HG03521 (cell line): ENCODE data around the gene LPCAT2.
"Not testable (repeated sequence)": the region's sequence is repeated elsewhere in the genome, so short reads cannot be mapped to it uniquely, and the experiment has no call there.

ENCODE experiments used
- ATAC-seq: cut with Tn5 transposase; IDR thresholded peaks from one replicate; pipeline ENCODE4 v1.9.1; 2021; ENCODE audit warnings: mild to moderate bottlenecking, moderate library complexity; ENCODE audit not compliant: unreplicated experiment

The LPCAT2 gene

DNA sequence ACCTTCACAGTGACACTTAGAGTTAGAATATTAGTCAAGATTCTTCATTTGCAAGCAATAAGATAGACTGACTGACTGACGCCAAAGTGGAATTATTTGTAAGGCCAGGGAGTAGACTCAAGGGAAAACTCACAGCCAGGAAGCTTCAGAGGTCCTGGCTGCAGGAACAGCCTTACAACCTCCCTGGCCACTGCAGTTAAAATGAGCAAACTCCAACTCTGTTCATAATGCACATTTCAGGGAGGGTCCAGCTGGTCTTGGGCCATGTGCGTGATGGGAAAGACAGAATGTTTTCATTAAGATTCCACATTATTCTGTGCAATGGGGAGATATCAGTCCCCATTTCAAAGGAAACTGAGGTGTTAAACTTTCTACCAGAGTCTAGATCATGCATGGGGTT is 67.5 kb downstream of the LPCAT2 start:
- ATAC-seq, result no peak

DNA sequence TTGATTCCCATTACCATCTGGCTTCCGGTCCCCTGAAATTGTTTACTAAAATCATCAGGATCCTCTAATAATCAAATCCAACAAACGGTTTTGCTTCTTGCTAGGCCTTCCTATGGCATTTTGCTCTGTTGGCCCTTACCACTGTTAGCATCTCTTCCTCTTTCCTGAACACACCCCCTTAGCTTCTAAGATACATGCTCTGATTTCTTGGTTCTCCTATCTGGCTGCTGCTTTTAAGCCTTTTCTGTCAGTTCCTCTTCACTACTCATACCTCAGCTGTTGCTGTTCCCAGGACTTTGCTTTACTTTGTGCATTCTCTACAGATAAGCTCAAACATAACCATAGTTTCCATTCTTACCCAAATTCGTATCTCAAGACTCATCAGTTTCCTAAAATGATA is 69.0 kb downstream of the LPCAT2 start:
- no peak for ATAC-seq

DNA sequence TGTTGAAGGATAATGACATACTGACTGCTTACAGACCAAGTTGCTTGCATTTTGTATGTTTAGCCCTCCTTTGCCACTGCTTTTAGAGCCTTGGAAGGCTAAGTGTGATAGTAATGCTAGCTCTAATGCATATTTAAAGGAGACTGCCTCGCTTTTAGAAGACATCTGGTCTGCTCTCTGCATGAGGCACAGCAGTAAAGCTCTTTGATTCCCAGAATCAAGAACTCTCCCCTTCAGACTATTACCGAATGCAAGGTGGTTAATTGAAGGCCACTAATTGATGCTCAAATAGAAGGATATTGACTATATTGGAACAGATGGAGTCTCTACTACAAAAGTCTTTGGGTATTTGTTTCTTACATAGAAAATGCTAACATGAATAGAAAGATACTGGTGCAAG is 76.8 kb downstream of the LPCAT2 start:
- no peak for ATAC-seq

DNA sequence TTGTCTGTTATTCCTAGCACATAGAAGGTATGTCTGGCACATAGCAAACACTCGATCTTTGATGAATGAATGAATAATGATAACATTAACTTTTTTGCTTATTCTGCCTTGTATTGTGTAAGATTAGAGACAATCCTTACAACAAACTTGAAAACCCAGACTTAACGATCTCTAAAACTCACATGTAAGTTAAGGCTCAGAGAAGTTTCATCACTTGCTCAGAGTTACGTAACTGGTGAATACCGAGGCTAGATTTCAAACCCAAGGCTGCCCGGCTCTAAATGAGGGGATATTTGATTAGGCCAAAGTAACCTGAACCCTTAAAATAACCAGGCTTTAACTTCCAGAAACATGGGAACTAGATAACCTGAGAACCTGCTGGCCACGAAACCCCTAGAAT is 79.9 kb downstream of the LPCAT2 start:
- ATAC-seq, result no peak

DNA sequence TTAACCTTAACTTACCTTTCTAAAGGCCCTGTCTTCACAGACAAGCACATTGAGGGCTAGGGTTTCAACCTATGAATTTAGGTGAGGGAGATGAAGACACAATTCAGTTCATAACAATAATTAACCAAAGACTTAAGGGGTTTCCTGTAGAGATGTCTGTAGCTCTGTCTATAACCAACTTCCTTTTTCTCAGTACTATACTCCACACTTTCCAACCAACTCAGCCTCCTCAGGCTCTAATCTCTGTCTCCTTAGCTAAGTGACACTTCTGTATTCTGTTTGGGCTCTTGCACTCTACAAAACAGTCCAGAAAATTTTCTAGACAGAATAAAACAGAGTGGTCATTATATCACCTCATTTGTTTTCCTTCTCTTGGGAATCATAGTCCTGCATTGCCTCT is 83.4 kb downstream of the LPCAT2 start:
- ATAC-seq, result no peak

DNA sequence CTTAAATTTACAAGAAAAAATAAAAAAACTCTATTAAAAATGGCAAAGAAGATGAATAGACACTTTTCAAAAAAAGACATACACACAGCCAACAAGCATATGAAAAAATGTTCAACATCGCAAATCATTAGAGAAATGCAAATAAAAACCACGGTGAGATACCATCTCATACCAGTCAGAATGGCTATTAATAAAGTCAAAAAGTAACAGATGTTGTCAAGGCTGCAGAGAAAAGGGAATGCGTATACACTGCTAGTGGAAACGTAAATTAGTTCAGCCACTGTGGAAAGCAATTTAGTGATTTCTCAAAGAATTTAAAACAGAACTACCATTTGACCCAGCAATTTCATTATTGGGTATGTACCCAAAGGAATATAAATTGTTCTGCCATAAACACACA is 89.1 kb downstream of the LPCAT2 start:
- ATAC-seq, result no peak

DNA sequence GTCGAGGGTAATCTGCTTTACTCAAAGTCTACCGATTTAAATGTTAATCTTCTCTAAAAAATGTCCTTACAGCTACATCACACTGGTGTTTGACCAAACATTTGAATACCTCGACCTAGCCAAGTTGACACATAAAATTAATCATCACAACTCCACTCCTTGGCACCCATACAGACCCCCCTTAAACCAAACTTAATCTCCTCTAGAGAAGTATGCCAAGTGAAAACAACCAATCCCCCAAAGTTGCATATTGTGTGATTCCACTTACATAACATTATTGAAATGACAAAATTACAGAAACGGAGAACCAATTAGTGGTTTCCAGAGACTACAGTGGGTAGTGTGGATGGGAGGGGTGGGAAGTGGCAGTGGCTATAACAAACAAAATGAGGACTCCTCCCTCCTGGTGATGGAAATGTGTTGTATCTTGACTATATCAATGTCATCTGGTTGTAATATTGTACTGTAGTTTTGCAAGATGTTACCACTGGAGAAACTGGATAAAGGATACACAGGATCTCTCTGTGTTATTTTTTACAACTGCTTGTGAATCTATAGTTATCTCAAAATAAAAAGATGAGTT is 97.0 kb downstream of the LPCAT2 start:
- no peak for ATAC-seq

DNA sequence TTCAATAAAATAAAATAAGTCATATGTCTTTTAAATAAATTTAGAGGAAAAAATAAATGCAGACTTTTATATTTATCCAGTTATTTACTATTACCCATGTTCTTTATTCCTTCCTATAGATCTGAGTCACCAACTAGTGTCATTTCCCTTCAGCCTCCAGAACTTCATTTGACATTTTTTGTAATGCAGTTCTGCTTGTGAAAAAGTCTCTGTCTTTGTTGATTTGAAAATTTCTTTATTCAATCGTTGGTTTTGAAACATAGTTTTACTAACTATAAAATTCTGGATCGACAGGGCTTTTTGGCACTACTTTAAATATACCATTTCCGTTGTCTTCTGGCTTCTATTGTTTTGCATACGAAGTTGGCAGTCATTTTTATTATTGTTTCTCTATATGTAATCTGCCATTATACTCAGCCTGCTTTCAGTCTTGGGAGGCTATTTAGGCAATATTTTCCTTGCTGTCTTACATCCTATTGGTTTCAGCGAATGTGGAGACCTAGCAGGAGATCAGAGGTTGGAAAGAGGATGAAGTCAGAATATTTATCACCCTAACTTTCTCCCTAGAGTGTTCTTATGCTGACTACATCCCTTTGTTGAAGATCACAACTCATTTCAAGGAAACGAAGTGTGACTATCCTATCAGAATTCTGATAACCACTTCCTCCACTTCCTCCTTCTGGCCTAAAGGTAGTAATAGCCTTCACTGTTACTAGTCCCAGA is 104.9 kb downstream of the LPCAT2 start:
- ATAC-seq, result no peak

DNA sequence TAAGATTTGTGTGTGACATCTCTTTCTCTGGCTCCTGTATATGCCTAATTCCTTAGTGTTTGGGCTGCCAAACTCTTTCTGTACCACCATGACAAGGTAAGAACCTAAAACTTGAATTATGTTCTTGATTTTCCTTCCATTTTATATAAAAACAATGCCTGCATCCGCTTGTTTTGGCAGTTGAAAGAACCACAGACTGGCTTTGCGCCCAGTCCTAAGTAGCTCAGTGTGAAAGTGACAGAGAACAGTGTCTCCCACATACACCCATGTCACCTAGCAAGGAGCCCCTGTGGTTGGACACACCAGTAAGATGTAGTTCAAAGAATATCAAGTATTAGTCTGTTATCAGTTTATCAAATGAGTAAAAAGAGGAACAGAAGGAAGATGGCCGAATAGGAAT is 106.2 kb downstream of the LPCAT2 start:
- ATAC-seq, result no peak

DNA sequence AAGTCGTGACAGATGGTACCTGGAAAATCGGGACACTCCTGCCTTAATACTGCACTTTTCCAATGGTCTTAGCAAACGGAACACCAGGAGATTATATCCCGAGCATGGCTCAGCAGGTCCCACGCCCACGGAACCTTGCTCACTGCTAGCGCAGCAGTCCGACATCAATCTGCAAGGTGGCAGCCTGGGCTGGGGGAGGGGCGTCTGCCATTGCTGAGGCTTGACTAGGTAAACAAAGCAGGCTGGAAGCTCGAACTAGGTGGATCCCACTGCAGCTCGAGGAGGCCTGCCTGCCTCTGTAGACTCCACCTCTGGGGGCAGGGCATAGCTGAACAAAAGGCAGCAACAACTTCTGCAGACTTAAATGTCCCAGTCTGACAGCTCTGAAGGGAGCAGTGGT is 106.8 kb downstream of the LPCAT2 start:
- ATAC-seq, result not testable (repeated sequence)

DNA sequence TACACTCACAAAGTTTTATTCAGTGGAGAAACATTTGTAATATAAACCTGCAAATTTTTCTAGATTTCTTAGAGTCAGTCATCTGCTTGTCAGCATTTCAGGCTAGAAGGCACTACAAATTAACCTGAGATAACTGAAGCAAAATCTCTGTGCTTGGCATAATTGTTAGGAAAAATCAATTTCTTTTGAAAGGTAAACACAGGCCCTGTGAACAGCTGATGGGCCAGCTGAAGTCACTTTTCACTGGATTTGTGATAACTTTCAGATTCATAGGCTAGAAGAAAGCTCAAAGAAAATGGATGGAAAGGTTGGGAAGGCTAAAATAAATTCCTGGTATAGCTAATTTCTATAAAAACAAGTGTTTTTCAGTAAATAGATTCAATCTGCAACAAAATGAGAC is 112.9 kb downstream of the LPCAT2 start:
- ATAC-seq, result no peak

DNA sequence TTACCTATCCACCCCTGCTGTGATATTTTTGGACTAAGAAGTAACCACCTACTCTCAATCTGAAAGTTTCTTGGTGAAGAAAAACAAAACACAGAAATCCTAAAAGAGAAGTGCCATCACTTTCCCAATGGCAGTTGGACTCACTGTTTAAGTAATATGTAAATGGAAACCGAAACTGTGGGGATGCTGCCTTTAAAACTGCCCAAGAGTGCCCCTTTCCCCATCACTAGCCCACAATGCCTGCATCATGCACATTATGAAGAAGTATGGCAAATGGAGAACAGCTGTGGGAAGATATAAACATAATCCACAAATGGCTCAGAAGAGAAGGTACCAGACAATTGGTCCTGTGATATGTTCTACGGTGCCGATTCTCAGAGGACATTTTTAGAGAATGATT is 113.4 kb downstream of the LPCAT2 start:
- ATAC-seq, result no peak

DNA sequence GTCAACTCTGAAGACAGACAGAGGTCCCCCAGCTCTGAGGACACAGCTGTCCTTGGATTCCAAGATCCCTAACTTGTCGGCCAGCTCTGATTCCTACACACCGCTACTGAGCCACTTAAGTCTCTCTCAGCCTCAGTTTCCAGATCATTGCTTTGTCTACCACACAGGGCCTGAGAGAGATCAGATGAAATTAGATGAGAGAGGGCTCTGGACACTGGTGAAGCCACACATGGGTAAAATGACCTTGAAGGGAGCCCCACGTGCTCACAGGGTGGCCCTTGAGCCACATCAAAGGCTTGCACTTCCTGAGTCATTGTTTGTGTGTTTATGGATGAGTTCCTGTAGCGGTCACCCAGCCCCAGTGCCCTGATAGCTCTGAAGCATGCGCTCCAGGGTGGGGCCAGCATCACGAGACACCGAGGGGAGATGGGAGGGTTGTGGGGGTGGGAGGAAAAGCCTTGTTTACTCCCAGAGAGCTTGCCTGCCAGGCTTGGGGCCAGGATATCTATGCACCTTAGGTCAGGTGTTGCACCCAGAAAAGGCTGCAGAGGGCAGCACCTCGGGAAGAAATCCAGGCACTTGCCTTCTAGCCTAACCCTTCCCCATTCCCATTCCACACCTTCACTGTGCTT is 114.2 kb downstream of the LPCAT2 start:
- no peak for ATAC-seq

DNA sequence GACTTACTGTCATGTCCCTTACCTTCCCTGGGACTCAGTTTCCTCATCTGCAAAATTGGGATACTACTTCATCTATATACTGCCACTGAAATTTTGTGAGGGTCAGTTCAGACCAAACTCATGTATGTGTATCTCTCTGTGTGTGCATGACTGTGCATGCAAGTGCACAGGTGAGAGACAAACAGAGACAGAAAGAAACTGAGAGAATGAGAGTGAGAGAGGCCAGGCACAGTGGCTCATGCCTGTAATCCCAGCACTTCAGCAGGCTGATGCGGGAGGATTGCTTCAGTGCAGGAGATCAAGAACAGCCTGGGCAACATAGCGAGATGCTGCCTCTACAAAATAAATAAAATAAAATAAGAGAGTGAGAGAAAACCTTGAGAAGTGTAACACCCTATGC is 114.8 kb downstream of the LPCAT2 start:
- no peak for ATAC-seq

DNA sequence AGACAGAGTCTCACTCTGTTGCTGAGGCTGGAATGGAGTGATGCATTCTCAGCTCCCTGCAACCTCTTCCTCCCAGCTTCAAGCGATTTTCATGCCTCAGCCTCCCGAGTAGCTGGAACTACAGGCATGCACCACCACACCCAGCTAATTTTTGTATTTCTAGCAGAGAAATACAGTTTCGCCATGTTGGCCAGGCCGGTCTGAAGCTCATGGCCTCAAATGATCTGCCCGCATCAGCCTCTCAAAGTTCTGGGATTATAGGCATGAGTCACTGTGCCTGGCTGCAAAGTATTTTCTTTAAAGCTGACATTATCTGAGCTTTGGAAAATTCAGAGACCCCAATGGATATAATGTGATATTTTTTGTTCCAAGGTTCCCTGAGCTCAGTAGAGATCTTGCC is 115.8 kb downstream of the LPCAT2 start:
- no peak for ATAC-seq

DNA sequence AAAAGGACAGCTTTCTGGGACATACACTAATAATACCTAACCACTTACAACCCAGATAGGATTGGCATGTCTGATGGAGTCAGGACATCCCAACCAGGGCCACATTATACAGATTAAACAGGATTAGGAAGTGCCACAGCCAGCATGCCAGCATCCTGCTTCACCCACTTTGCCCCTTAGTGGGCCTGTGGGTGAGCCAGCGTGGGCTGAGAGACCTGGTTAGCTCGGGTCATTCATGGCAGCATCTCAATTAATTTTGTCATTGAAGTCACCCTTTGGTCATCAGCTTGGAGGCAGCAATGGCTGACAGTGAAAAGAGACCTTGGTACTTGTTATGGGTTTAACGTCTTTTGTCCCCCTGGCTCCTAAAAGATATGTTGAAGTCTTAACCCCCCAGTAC is 117.0 kb downstream of the LPCAT2 start:
- no peak for ATAC-seq

DNA sequence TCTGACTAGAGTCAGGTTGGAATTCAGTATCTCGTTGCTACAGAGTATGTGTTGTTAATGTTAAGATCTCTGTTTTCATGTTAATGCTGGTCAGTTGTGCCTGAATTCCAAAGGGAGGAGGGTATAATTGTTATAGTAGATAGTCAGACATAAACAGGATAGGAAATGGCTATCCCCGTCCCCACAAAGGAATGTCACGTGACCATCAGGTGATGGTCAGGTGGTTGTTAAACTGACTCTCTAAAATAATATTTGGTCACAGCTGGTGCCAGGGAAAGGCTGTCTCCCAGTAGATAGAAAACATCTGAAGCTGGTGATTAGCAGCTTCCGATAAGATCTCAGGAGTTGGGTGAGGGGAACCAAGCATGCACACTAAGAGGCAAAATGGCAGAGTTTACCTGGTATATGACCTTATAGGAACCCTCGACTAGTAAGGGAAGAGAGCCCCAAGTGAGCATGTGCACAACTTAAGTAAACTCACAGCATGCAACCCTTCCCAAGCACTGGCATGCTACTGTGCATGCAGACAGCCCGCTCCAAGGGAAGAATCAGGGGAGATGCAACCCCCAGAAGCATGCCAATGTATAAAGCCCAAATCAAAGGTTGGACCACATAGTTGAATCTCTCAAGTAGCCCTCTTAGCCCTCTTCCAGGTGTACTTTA is 119.6 kb downstream of the LPCAT2 start:
- ATAC-seq, result no peak

DNA sequence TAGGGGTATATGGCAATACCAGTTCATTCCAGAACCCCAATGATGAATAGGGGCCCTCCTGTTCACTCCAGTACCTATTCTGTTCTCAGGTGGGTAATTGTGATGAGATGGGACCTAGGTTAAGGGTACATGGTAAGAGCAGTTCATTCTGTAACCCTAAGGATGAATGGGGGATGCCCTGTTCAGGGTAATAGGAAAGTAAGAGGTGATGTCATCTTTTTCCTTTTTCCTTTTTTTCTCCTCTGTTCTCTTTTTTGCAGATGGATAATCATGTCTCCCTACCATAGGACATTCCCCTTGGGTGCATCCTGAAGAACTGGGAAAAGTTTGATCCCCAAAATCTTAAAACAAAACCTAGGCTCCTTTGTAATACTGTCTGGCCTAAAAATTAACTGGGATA is 121.9 kb downstream of the LPCAT2 start:
- ATAC-seq, result no peak

DNA sequence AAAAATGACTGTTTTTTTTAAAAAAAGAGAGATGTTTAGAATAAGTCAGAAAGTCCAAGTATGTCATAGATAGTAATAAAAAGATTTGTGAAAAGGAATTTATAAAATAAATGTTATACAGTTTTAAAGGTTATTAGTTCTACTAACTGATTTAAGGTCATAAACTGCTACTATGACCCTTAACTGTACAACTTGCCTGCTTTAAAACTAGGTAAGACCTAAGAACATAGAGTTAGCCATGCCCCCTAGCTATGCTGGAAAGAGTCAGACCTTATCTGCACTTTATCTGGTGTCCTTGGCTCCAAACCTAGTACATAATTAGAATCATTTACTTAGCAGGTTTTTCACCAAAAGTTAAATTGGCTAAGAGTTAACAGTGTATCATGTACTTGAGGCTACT is 123.4 kb downstream of the LPCAT2 start:
- ATAC-seq, result no peak

DNA sequence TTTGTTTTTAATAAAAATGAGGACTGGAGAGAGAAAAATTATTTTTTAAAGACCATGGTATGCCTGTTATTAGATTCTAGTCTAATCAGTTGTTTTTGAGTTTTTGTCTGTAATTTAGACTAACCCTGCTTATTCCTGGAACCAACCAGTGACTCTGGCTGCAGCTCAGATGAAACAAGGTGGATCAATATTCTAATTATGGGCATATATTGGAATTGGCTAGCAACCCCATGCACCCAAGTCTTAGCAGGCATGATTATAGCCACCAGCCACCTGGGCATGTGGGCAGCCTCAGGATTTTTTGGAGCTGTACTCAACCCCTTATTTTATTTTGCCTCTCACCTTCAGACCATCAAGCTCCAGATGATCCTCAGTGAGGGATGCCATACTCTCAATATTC is 125.3 kb downstream of the LPCAT2 start:
- ATAC-seq, result no peak
